Measurements from ENCODE around the gene PAFAH1B1.

The PAFAH1B1 gene

GRCh38 chr17:2722611-2723010, 129.2 kb downstream of the PAFAH1B1 start:
- no peak overlapping the region for H3K4me3 ChIP-seq (ENCODE audit: low read length)
- H3K36me3 ChIP-seq (ENCODE audit: insufficient read depth, low read length): no peaks in the 10 kb centered on the region
- H2AFZ ChIP-seq (ENCODE audit: low read depth, low read length): no peak overlapping the region
- peaks cover 37% of the 10 kb centered on the region for H3K27me3 ChIP-seq (ENCODE audit: insufficient read depth, low read length)
- H3K4me1 ChIP-seq (ENCODE audit: insufficient read depth, low read length): no peaks in the 10 kb centered on the region
- peaks cover 3% of the 10 kb centered on the region for H3K9me3 ChIP-seq (ENCODE audit: low read length)

GRCh38 chr17:2723505-2723996, 130.1 kb downstream of the PAFAH1B1 start:
- Histone ChIP-seq H3K9me3 (ENCODE audit: low read length) (peaks cover 3% of the 10 kb centered on the region), H3K4me1 (ENCODE audit: insufficient read depth, low read length) (no peaks in the 10 kb centered on the region), H3K4me3 (ENCODE audit: low read length) (no peak overlapping the region), H2AFZ (ENCODE audit: low read depth, low read length) (no peak overlapping the region), H3K36me3 (ENCODE audit: insufficient read depth, low read length) (no peaks in the 10 kb centered on the region), H3K27me3 (ENCODE audit: insufficient read depth, low read length) (peaks cover 37% of the 10 kb centered on the region)

GRCh38 chr17:2723997-2724783, 130.7 kb downstream of the PAFAH1B1 start:
- H3K9me3 ChIP-seq (ENCODE audit: low read length): peaks cover 3% of the 10 kb centered on the region
- no peak overlapping the region for H2AFZ ChIP-seq (ENCODE audit: low read depth, low read length)
- H3K4me3 ChIP-seq (ENCODE audit: low read length): no peak overlapping the region
- H3K36me3 ChIP-seq (ENCODE audit: insufficient read depth, low read length): no peaks in the 10 kb centered on the region
- no peaks in the 10 kb centered on the region for H3K4me1 ChIP-seq (ENCODE audit: insufficient read depth, low read length)
- peaks cover 37% of the 10 kb centered on the region for H3K27me3 ChIP-seq (ENCODE audit: insufficient read depth, low read length)

GRCh38 chr17:2724784-2725164, 131.3 kb downstream of the PAFAH1B1 start:
- H3K4me3 ChIP-seq (ENCODE audit: low read length): no peak overlapping the region

GRCh38 chr17:2730764-2731353, 137.4 kb downstream of the PAFAH1B1 start:
- Histone ChIP-seq H2AFZ (ENCODE audit: low read depth, low read length) (no peak overlapping the region), H3K27me3 (ENCODE audit: insufficient read depth, low read length) (no peaks in the 10 kb centered on the region), H3K4me3 (ENCODE audit: low read length) (no peak overlapping the region)

More at GRCh38 chr17:2724784-2725164, 131.3 kb downstream of the PAFAH1B1 start:
- H2AFZ ChIP-seq (ENCODE audit: low read depth, low read length): no peak overlapping the region
- no peaks in the 10 kb centered on the region for H3K4me1 ChIP-seq (ENCODE audit: insufficient read depth, low read length)
- no peaks in the 10 kb centered on the region for H3K9me3 ChIP-seq (ENCODE audit: low read length)
- H3K36me3 ChIP-seq (ENCODE audit: insufficient read depth, low read length): no peaks in the 10 kb centered on the region
- peaks cover 37% of the 10 kb centered on the region for H3K27me3 ChIP-seq (ENCODE audit: insufficient read depth, low read length)

GRCh38 chr17:2731807-2732206, 138.4 kb downstream of the PAFAH1B1 start:
- Histone ChIP-seq H2AFZ (ENCODE audit: low read depth, low read length) (no peak overlapping the region), H3K36me3 (ENCODE audit: insufficient read depth, low read length) (no peaks in the 10 kb centered on the region), H3K4me3 (ENCODE audit: low read length) (no peak overlapping the region), H3K9me3 (ENCODE audit: low read length) (no peaks in the 10 kb centered on the region), H3K4me1 (ENCODE audit: insufficient read depth, low read length) (no peaks in the 10 kb centered on the region), H3K27me3 (ENCODE audit: insufficient read depth, low read length) (no peaks in the 10 kb centered on the region)

More at GRCh38 chr17:2730764-2731353, 137.4 kb downstream of the PAFAH1B1 start:
- Histone ChIP-seq H3K36me3 (ENCODE audit: insufficient read depth, low read length) (no peaks in the 10 kb centered on the region), H3K9me3 (ENCODE audit: low read length) (no peaks in the 10 kb centered on the region), H3K4me1 (ENCODE audit: insufficient read depth, low read length) (no peaks in the 10 kb centered on the region)

- Histone ChIP-seq H3K27me3 (ENCODE audit: insufficient read depth, low read length) (no peaks in the 10 kb centered on the region), H3K4me1 (ENCODE audit: insufficient read depth, low read length) (no peaks in the 10 kb centered on the region), H3K4me3 (ENCODE audit: low read length) (no peak overlapping the region), H2AFZ (ENCODE audit: low read depth, low read length) (no peak overlapping the region), H3K9me3 (ENCODE audit: low read length) (no peaks in the 10 kb centered on the region), H3K36me3 (ENCODE audit: insufficient read depth, low read length) (no peaks in the 10 kb centered on the region)
Observed at GRCh38 chr17:2734939-2735338, 141.5 kb downstream of the PAFAH1B1 start.

All from neuron (in vitro differentiated cells).